ENCODE results near the gene CTSL.

CTSL gene

GRCh38 chr9:87725900-87726709, at the start of gene CTSL:
Gene CTSL, plus strand, starts transcription at chr9:87726119. Its CDS starts 1,485 bp downstream, at chr9:87727604.
- peak within 1 kb of the TSS; percentile 81 for H3K4me3 Mint-ChIP-seq
- peaks cover 51% of the 10 kb centered on the region for H3K27me3 Mint-ChIP-seq (ENCODE audit: low read depth)
- peaks cover 3% of the 10 kb centered on the region for H3K36me3 Mint-ChIP-seq (ENCODE audit: low read depth)
- H3K27ac Mint-ChIP-seq, result peak within 1 kb of the TSS; percentile 52
- peaks cover 4% of the 10 kb centered on the region for H3K4me1 Mint-ChIP-seq (ENCODE audit: low read depth)
- H3K9me3 Mint-ChIP-seq, result no peaks in the 10 kb centered on the region

- no peaks in the 10 kb centered on the region for H3K9me3 Mint-ChIP-seq
- H3K27ac Mint-ChIP-seq, result no peak overlapping the region
- no peaks in the 10 kb centered on the region for H3K36me3 Mint-ChIP-seq (ENCODE audit: low read depth)
- H3K4me1 Mint-ChIP-seq (ENCODE audit: low read depth), result peaks cover 1% of the 10 kb centered on the region
- H3K4me3 Mint-ChIP-seq, result no peak overlapping the region
- peaks cover 5% of the 10 kb centered on the region for H3K27me3 Mint-ChIP-seq (ENCODE audit: low read depth)
Observed at GRCh38 chr9:87676976-87677775, 48.7 kb upstream of the CTSL start.

GRCh38 chr9:87677776-87678587, 47.9 kb upstream of the CTSL start:
- Mint-ChIP-seq H3K4me3 (no peak overlapping the region), H3K27ac (no peak overlapping the region), H3K36me3 (ENCODE audit: low read depth) (no peaks in the 10 kb centered on the region), H3K27me3 (ENCODE audit: low read depth) (peaks cover 5% of the 10 kb centered on the region), H3K9me3 (no peaks in the 10 kb centered on the region), H3K4me1 (ENCODE audit: low read depth) (peaks cover 1% of the 10 kb centered on the region)

- Mint-ChIP-seq H3K4me3 (no peak overlapping the region), H3K36me3 (ENCODE audit: low read depth) (no peaks in the 10 kb centered on the region), H3K27me3 (ENCODE audit: low read depth) (peaks cover 5% of the 10 kb centered on the region), H3K9me3 (no peaks in the 10 kb centered on the region), H3K4me1 (ENCODE audit: low read depth) (peaks cover 1% of the 10 kb centered on the region), H3K27ac (no peak overlapping the region)
Observed at GRCh38 chr9:87678650-87679355, 47.1 kb upstream of the CTSL start.

- Mint-ChIP-seq H3K4me1 (ENCODE audit: low read depth) (peaks cover 13% of the 10 kb centered on the region), H3K36me3 (ENCODE audit: low read depth) (peaks cover 1% of the 10 kb centered on the region), H3K27ac (no peak overlapping the region), H3K27me3 (ENCODE audit: low read depth) (peaks cover 5% of the 10 kb centered on the region), H3K9me3 (no peaks in the 10 kb centered on the region), H3K4me3 (no peak overlapping the region)
Observed at GRCh38 chr9:87681271-87682061, 44.5 kb upstream of the CTSL start.

GRCh38 chr9:87682085-87682484, 43.8 kb upstream of the CTSL start:
- H3K27ac Mint-ChIP-seq, result no peak overlapping the region
- H3K27me3 Mint-ChIP-seq (ENCODE audit: low read depth), result peaks cover 5% of the 10 kb centered on the region
- no peak overlapping the region for H3K4me3 Mint-ChIP-seq
- peaks cover 13% of the 10 kb centered on the region for H3K4me1 Mint-ChIP-seq (ENCODE audit: low read depth)
- H3K36me3 Mint-ChIP-seq (ENCODE audit: low read depth), result peaks cover 1% of the 10 kb centered on the region
- no peaks in the 10 kb centered on the region for H3K9me3 Mint-ChIP-seq

- peaks cover 1% of the 10 kb centered on the region for H3K36me3 Mint-ChIP-seq (ENCODE audit: low read depth)
- peaks cover 5% of the 10 kb centered on the region for H3K27me3 Mint-ChIP-seq (ENCODE audit: low read depth)
- no peak overlapping the region for H3K27ac Mint-ChIP-seq
Observed at GRCh38 chr9:87682618-87683017, 43.3 kb upstream of the CTSL start.

GRCh38 chr9:87683751-87684626, 41.9 kb upstream of the CTSL start:
- Mint-ChIP-seq H3K27me3 (ENCODE audit: low read depth) (peaks cover 12% of the 10 kb centered on the region), H3K9me3 (no peaks in the 10 kb centered on the region), H3K36me3 (ENCODE audit: low read depth) (peaks cover 1% of the 10 kb centered on the region), H3K4me3 (no peak overlapping the region), H3K27ac (no peak overlapping the region), H3K4me1 (ENCODE audit: low read depth) (peaks cover 11% of the 10 kb centered on the region)

More at GRCh38 chr9:87682618-87683017, 43.3 kb upstream of the CTSL start:
- H3K9me3 Mint-ChIP-seq, result no peaks in the 10 kb centered on the region
- peaks cover 13% of the 10 kb centered on the region for H3K4me1 Mint-ChIP-seq (ENCODE audit: low read depth)
- no peak overlapping the region for H3K4me3 Mint-ChIP-seq

- no peak overlapping the region for H3K27ac Mint-ChIP-seq
- H3K36me3 Mint-ChIP-seq (ENCODE audit: low read depth), result peaks cover 1% of the 10 kb centered on the region
- H3K27me3 Mint-ChIP-seq (ENCODE audit: low read depth), result peaks cover 19% of the 10 kb centered on the region
- H3K4me3 Mint-ChIP-seq, result no peak overlapping the region
- H3K4me1 Mint-ChIP-seq (ENCODE audit: low read depth), result peaks cover 11% of the 10 kb centered on the region
- no peaks in the 10 kb centered on the region for H3K9me3 Mint-ChIP-seq
Observed at GRCh38 chr9:87684627-87685219, 41.2 kb upstream of the CTSL start.

- peaks cover 1% of the 10 kb centered on the region for H3K36me3 Mint-ChIP-seq (ENCODE audit: low read depth)
- H3K27me3 Mint-ChIP-seq (ENCODE audit: low read depth), result peaks cover 22% of the 10 kb centered on the region
- H3K27ac Mint-ChIP-seq, result no peak overlapping the region
- H3K4me3 Mint-ChIP-seq, result no peak overlapping the region
- H3K9me3 Mint-ChIP-seq, result no peaks in the 10 kb centered on the region
- H3K4me1 Mint-ChIP-seq (ENCODE audit: low read depth), result peaks cover 11% of the 10 kb centered on the region
Observed at GRCh38 chr9:87685441-87685840, 40.5 kb upstream of the CTSL start.

- H3K36me3 Mint-ChIP-seq (ENCODE audit: low read depth), result peaks cover 1% of the 10 kb centered on the region
- H3K27me3 Mint-ChIP-seq (ENCODE audit: low read depth), result peaks cover 22% of the 10 kb centered on the region
- H3K27ac Mint-ChIP-seq, result no peak overlapping the region
- peaks cover 11% of the 10 kb centered on the region for H3K4me1 Mint-ChIP-seq (ENCODE audit: low read depth)
- H3K4me3 Mint-ChIP-seq, result peak overlapping the region; percentile 20
- H3K9me3 Mint-ChIP-seq, result no peaks in the 10 kb centered on the region
Observed at GRCh38 chr9:87685871-87686519, 39.9 kb upstream of the CTSL start.

GRCh38 chr9:87686520-87687090, 39.3 kb upstream of the CTSL start:
- H3K4me3 Mint-ChIP-seq, result no peak overlapping the region
- no peaks in the 10 kb centered on the region for H3K9me3 Mint-ChIP-seq
- peaks cover 27% of the 10 kb centered on the region for H3K27me3 Mint-ChIP-seq (ENCODE audit: low read depth)
- peaks cover 1% of the 10 kb centered on the region for H3K36me3 Mint-ChIP-seq (ENCODE audit: low read depth)
- H3K27ac Mint-ChIP-seq, result no peak overlapping the region
- H3K4me1 Mint-ChIP-seq (ENCODE audit: low read depth), result peaks cover 11% of the 10 kb centered on the region
